Bone marrow (tissue), 2 donors: Measurements from ENCODE around the gene PDE10A.

Source experiments
- DNase-seq, 2 donors: peaks; one replicate each; lab custom pipeline; 2025; lab: John Stamatoyannopoulos, UW

The PDE10A gene

DNA sequence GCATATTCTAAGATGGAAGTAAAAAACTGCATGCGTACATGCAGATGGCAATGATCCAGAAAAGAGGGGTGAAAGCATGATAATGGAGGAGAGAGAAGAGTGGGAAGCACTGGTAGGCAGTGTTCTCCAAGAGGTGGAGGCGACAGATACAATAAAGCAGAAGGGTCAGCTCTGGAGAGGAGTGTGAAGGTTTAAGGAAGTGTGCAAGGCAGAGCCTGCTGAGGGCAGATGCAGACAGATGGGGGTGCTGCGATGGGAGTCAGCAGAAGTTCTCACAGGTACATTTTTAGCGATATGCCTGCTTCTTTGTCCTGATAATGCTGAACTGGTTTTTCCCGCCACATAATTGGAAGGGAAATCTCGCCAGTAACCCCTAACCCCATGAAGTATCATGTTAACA, 272.6 kb downstream of the PDE10A start:
- DNase-seq, result no peak

DNA sequence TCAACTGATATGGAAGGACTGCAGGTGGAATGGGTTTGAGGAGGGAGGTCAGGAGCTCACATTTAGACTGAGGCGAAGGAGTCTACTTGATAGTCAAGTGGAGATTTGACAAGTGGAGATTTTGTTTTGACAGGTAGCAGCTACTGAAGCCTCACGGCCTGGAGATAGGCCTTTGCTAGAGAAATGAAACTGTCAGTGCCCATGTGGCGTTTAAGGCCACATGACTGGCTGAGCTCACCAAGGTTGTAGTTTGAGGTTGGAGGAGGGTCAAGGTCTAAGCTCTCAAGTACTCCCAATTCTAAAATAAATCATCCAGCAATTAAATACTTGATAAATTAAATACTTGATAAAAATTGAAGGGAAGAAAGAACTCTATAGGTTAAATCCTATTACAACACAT, 273.5 kb downstream of the PDE10A start:
- DNase-seq, result no peak

DNA sequence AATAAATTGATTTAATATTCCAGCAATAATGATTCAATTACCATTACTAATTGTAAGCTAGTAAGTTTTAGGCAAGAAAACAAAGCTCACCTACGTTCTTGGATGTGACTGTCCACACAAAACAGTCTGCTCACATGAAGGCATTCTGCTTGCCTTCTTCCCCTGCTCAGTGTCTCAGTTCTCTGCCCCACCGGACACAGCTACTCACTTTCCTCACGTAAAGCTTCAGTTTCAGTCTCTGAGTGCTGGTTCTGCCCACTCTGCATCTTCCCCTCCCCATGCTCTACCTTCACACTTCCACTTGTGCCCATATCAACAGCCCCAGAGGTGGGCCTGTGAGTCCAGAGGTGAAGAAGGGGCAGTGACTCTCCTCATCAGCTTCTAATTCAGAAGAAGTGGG, 279.7 kb downstream of the PDE10A start:
- no peak for DNase-seq

DNA sequence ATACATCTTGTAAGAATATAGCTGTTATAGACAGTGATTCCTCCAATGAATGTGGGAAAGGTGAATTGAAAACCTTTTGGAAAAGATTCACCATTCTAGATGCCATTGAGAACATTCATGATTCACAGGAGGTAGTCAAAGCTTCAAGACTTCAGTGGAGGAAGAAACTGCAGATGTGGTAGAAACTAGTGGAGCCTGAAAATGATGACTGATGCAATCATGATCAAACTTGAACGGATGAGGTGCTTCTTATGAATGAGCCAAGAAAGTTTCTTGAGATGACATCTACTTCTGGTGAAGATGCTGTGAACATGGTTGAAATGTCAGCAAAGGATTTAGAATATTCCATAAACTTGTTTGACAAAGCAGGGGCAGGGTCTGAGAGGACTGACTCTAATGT, 286.9 kb downstream of the PDE10A start:
- no peak for DNase-seq

DNA sequence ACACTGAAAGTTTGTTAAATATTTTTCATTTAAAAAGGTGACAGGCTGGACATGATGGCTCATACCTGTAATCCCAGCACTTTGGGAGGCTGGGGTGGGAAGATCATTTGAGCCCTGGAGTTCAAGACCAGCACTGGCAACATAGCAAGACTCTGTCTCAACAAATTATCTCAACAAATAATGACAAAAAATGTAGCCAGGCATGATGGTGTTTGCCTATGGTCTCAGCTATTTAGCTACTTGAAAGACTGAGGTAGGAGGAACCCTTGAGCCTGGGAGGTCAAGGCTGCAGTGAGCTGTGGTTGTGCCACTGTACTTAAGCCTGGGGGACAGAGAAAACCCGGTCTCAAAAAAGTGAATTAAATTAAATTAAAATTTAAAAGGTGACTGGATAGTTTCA, 297.7 kb downstream of the PDE10A start:
- DNase-seq, result no peak

DNA sequence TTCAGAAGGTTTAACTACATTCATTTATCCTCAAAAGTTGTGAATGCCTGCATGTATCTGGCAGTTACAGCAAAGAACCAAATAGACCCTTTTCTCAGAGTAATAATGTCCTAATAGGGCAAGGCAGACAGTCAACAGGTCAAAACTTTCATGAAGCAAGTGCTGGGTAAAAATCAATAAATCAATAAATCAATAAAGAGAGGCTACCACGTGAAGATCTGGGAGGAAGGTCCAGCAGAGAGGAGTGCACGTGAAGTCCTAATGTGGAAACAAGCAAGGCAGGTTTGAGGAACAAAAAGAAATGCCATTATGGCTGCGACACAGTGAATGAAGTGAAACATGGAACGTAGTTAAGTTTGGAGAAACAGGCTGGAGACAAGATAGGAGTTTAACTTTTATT, 317.3 kb downstream of the PDE10A start:
- DNase-seq, result no peak

DNA sequence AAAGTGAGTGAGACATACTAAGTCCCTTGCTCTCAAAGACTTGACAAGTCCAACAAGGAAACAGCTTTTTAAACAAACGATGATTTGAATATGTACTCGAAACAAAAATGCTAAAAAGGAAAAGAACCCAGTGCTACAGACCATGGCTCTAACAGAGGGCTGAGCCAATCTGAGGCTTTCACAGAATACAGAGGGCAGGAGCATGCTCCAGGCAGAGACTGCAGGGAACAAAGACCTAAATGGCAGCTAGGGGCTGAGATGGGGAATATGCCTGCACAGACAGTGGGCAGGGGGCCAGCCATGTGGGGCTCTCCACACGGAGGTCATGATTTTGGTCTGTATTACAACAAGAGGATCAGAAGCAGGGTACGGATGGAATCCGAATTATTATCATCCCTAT, 322.5 kb downstream of the PDE10A start:
- DNase-seq, result no peak

DNA sequence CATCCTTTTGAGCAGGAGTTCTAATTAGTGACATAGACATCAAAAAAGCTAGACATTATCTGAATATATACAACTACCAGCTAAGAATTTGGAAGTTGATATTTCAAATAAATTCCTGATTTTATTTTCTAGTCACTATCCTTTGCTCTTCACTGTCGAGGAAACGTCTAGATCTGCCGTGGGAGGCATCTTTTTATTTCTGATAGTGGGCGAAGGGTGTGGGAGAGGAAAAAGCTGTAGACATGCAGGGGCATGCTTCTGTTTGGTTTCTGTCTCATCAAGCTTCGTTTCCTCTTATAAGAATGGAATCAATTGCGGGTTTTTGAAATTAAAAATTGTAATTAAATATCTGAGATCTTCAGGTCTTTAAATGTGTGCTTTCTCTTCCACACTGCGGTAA, 337.4 kb downstream of the PDE10A start:
- DNase-seq, result no peak

DNA sequence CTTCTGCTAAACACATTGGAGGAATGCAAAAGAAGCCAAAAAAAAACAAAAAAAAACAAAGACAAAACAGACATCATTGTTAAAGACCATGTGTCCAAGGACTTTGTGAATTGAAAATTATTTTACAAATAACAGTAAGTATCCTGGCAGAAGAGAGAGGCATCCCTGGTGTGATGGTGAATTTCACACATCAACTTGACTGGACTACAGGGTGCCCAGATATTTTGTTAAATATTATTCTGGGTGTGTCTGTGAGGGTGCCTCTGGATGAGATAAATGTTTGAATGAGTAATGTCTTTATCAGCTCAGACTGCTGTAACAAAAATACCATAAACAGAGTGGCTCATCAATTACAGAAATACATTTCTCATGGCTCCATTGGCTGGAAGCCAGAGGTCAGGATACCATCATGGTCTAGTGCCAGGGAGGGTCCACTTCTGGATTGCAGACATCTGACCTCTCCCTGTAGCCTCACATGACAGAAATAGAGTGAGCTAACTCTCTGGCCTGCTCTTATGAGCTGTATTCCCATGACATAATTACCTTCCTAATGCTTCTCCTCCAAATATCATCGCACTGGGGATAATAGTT, 341.4 kb downstream of the PDE10A start:
- DNase-seq, result no peak

DNA sequence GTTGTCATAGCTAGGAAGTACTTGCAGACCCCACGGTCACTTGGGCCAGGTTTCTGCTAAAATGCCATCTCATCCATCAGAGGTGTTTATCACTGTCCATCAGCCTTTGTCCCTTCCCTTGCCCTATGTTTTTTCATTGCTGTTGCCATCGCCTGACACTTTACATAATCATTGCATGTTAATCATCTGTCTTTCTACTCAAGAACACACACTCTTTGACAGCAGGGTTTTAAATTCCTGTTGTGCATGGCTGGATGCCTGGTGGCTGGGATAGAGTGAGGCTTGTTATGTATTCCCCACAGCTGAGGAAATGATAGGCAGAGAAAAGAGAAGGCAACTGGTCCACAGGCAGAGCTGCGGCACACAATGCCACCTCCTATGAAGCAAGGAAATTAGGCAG, 341.9 kb downstream of the PDE10A start:
- DNase-seq, result no peak

DNA sequence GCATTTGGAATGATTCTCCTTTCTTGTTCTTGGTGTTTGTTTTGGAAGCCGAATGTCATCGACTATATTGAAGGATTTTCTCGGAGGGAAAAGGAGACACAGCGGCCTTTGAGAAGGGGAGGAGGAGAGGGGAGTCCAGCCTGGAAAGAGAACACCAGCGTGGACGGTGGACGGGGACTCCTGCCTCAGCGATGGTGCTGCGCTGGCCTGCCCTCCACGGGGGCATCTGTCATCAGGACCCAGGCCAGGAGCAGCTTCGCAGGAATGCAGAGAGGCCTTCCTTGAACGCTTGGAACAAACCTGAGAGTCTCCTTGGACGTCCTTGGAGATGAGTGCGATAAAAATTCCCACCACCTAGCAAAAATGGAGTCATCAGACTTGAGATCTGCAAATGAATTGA, 345.3 kb downstream of the PDE10A start:
- DNase-seq, result no peak

DNA sequence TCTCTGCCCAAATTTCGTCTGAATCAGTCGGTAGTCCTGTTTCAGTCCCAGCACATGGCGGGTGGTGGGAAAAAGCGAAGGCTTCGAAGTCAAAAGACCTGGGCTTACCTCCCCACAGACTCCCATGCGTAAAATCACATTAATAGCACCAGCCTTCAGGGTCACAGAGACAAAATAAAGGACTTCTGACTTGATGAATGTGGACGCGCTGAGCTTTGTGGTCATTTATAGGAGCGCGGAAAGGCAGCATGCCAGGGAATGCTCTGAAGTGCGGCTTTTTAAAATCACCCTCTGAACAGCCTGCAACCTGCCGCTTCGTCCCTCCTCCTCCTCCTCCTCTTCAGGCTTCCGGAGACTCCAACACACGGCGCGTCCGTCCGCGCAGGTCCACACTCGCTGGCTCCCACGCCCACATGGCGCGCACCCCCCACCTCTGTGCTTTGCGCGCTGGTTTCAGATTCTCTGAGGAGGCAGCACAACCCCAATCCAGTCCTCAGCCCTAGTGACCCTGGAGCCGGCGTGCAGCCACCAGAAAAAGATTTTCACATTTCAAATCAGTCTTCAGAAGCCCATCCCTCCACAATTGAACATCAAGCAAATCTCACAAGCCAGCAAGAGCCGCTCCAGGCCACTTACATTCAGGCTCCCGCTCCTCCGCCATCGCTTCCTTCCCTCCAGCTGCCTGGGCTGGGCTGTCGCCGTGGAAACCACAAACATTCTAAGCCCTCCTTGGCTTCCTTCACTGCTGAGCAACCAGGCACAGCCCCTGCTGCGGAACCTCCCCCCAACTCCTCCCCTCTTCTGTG, 353.9 kb downstream of the PDE10A start, which contains the start of gene C6orf118:
C6orf118 (minus strand) TSS at position 680 of the 806 bp plus-strand sequence; CDS start at position 661, 19 bp downstream.
- DNase-seq, result no peak

DNA sequence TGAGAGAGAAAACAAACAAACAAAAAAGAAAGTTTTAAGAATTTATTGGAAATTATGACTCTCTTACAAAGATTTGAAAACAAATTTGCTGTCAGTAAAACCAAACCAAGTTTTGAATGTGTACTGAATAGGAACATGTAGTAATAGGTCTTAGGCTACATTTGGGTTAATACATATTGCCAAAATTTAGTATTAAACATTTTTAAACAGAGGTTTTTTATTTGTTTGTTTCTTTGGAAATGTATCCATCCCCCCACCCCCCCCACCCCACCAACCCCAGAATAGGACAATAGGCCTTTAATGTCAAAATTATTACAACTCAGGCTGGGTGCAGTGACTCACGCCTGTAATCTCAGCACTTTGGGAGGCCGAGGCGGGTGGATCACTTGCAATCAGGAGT, 356.1 kb downstream of the PDE10A start:
- no peak for DNase-seq

DNA sequence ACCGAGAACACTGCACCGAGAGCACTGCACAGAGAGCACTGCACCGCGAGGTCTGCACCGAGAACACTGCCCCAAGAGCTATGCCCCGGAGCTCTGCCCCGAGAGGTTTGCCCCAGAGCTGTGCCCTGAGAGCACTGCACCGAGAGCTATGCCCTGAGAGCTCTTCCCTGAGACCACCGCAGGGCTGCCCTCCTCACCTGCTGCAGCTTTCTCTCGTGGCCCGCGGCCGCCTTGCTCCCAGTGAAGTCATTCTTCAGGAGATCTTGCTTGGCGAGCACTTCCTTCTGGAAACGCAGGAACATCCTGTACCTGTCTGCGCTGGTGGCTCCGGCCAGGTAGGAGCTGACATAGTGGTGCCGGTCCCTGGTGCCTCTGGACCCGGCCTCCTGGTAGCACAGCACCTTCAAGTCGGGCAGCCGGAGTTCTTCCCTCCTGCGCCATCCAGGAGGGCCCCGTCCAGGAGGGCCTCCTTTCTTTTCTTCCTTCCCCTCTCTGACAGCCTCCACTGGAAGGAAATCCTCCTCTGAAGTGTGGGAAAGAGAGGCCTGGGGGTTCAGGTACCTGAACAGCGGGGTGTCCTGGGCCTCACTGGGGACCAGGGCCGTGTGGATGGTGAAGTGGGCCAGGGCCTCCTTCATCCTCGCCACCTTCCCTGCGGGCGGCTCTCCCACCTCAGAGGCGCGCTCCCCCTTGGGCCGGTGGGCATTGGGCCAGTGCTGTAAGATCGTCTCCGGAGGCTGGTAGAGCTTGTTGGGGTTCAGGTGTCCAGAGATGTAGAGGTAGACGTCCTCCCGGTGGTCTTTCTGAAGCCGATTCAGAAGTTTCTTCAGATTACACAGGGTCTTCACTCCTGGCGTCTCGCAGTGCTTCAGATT, 361.4 kb downstream of the PDE10A start:
- DNase-seq, result no peak

DNA sequence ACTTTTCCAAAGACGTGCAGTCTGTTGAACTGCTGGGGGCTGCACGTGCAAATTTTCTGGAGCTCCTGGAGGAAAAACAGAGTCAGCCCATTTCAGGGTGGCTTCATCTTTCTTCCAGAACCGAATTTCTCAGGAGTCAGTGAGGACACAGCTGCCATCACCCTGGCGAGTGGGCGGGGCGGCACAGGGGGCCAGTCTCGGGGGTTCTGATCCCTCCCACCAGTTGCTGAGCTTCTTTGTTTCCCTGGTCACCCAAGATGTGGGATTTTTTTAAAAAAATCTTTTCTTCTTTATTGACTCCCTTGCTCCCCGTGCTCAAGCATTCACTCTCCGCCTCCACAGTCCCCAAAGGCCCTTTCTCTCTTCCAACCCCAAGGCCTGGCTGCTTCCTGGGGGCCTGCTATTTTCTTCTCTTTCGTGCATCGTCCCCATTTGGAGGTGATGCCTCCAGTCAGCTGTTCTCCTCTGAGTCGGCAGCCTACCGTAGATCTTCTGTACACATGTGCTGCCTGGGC, 362.6 kb downstream of the PDE10A start:
- DNase-seq, result no peak

DNA sequence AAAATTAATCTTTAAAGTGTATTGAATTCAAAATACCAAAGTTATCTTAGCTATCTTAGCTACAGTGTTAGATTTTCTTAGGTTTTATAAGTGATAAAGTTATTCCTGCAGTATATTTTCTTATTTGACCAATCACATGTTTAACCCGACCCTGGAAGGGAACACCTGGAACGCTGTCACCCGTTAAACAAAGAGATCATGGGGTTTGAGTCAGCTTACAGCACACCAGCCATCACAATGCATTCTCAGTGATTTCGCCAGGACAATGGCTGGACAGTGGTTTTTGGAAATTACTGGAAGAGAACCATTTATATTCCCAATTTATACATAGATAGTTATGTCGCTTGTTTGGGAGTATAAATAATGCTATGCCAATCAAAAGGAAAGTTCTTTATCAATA, 364.2 kb downstream of the PDE10A start:
- no peak for DNase-seq

DNA sequence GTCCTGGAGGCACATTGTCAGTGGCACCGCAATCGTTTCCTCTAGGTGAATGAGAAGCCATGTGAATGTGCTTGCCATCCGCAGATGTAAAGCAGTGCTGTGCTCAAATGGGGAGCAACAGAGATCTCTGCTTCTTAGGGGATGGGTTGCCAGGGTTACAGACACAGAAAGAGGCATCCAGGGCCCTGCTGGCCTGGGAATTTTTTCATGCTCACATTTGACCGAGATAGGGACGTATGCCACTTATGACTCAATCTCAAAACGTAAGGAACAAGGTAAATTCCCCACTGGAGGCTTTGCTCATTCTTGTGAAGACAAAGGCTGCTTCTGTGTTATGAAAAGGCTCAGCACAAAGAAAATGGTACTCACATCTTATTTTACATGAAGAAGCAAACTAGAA, 364.6 kb downstream of the PDE10A start:
- no peak for DNase-seq

DNA sequence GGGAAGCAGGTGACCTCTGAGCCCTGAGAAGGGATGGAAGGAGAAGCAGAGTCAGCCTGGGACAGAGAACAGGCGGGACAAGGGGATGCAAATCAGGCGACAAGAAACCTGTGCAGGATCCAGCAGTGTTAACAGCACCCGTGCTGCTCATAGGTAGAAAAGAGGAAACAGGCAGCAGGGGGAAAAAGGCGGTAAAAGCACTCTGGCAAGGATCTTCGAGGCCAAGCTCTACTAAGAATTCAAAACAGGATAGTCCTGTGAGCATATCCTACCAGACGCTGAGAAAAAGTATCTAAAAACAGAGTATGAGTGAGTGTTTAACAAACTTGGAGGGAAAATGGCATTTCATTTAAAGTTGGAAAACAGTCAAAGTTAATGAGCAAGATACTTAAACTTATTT, 370.4 kb downstream of the PDE10A start:
- DNase-seq, result no peak
